Measurements from ENCODE around the gene BCL3. TPM values are rescaled to one million over a fixed set of nuclear protein-coding genes. Genes with fewer than 3 reads are reported as not detected.
A peak's percentile ranks its signal among the peaks of the same experiment; 100 is the strongest.

BCL3 gene
- total and polyA plus RNA-seq, 2 of the 13 experiments (the other 11 are each of a cell fraction or from before 2014, with no cell fraction given): 2.3 to 4.0 TPM

- no peaks in the 10 kb centered on the region for H3K79me2 ChIP-seq (ENCODE audit: insufficient read depth, low read length)
- no peaks in the 10 kb centered on the region for H3K36me3 ChIP-seq (replicated peaks in 1 of 2; ENCODE audit: control insufficient read depth in 1 of 2, insufficient read depth in 2 of 2, low read length in 2 of 2)
- ChIA-PET CTCF (ENCODE audit: low intra/inter-chr PET ratio, low total read pairs) (no interaction called here), POLR2A (no interaction called here)
- peaks cover 59% of the 10 kb centered on the region for H3K4me1 ChIP-seq (ENCODE audit: insufficient read depth, low read length)
- BruUV-seq (replicated peaks): no TSS peak
- ATAC-seq (no peak), DNase-seq (ENCODE audit: low spot score) (no peak), FAIRE-seq (no peak)
- H4K20me1 ChIP-seq (ENCODE audit: insufficient read depth, low read length): no peaks in the 10 kb centered on the region
- no peak overlapping the region for H3K4me3 ChIP-seq (replicated peaks in 1 of 3; ENCODE audit: insufficient read depth in 1 of 3, low read depth in 2 of 3, low read length in 3 of 3)
- no peaks in the 10 kb centered on the region for H3K9me3 ChIP-seq (ENCODE audit: low read length)
- no peak overlapping the region for H3K27ac ChIP-seq (ENCODE audit: extremely low read length, insufficient read depth, low read length)
- intact Hi-C loops (cut with micrococcal nuclease; ENCODE audit: unreplicated experiment) (no loop called here), in situ Hi-C loops (cut with HindIII; ENCODE audit: extremely low pct_ligation_motif_present, low pct_unique_long_range_greater_than_20kb) (loop anchor here (5.0 kb wide), 1 partner anchor 80 kb away; no protein-coding TSS in a partner anchor)
- no peak overlapping the region for H3K4me2 ChIP-seq (ENCODE audit: low read depth, low read length)
- H3K27me3 ChIP-seq (ENCODE audit: control insufficient read depth in 1 of 2, insufficient read depth in 2 of 2, low read length in 2 of 2): no peaks in the 10 kb centered on the region
- WGBS (ENCODE audit: low lambda C conversion rate): 79% methylated on average over 10 of the region's 11 CpGs
- H3K9ac ChIP-seq (ENCODE audit: insufficient read depth, low read depth, low read length): no peak overlapping the region
- H2AFZ ChIP-seq (ENCODE audit: low read length): no peak overlapping the region
- TF ChIP-seq SKIL (CRISPR knock-in tag; IDR thresholded peaks at IDR 0.05; ENCODE audit: borderline replicate concordance) (no peak), YY1 (IDR thresholded peaks at IDR 0.05; ENCODE audit: insufficient read depth, insufficient replicate concordance, low read depth, low read length) (peak; percentile 18), ZMYM3 (CRISPR knock-in tag; IDR thresholded peaks at IDR 0.05) (peak; percentile 79), ZNF337 (CRISPR knock-in tag; IDR thresholded peaks at IDR 0.05; ENCODE audit: borderline replicate concordance, low read depth) (no peak), TEAD2 (CRISPR knock-in tag; IDR thresholded peaks at IDR 0.05) (no peak)
Observed at GRCh38 chr19:44767295-44768180, 19.0 kb downstream of the BCL3 start.
